ENCODE results near the gene MARCKSL1.
A peak's percentile ranks its signal among the peaks of the same experiment; 100 is the strongest.

DNA sequence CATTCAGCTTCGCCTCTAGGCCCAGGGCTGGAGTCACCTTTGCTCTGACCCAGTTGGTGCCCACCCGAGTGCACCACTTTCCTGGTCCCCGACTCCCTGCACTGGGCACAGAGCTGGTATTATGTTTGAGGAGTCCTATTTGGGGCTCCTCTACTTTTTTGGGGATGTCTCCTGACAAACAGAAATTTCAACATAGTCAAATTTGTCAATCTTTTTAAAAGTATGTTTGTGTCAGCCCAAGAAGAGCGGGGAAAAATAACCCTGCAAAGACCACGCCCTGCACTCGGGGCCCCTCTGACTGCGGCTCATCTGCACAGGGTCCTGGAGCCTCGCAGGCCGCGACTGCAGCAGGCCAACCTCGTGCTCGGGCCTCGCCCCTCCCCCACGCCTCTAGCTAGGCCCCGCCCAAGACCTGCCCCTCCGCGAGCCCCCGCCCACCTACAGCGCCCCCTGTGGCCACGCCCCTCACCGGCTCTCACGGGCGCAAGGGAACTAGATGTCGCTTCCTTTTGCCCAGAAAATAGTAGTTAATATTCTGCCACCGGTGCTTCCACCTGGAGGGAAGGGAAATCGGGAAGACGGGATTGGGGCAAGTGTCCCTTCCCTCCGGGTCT is 14.9 kb upstream of the MARCKSL1 start:
- TF ChIP-seq, protein P1, sequence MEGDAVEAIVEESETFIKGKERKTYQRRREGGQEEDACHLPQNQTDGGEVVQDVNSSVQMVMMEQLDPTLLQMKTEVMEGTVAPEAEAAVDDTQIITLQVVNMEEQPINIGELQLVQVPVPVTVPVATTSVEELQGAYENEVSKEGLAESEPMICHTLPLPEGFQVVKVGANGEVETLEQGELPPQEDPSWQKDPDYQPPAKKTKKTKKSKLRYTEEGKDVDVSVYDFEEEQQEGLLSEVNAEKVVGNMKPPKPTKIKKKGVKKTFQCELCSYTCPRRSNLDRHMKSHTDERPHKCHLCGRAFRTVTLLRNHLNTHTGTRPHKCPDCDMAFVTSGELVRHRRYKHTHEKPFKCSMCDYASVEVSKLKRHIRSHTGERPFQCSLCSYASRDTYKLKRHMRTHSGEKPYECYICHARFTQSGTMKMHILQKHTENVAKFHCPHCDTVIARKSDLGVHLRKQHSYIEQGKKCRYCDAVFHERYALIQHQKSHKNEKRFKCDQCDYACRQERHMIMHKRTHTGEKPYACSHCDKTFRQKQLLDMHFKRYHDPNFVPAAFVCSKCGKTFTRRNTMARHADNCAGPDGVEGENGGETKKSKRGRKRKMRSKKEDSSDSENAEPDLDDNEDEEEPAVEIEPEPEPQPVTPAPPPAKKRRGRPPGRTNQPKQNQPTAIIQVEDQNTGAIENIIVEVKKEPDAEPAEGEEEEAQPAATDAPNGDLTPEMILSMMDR (IDR thresholded peaks at IDR 0.05), result peak; percentile 66 to 94 (median 74)
- TF ChIP-seq POLR2AphosphoS5 (IDR thresholded peaks at IDR 0.05), result no peak
- TF ChIP-seq POLR2A (IDR thresholded peaks at IDR 0.05), result no peak
